ENCODE measurements around the gene OLIG2. TPM values are rescaled to one million over a fixed set of nuclear protein-coding genes. Genes with fewer than 3 reads are reported as not detected.
A peak's percentile ranks its signal among the peaks of the same experiment; 100 is the strongest.

Gene OLIG2
- total and polyA plus RNA-seq, 2 experiments from 2014 or later: 0.15 to 1.4 TPM

GRCh38 chr21:32979598-32980268 is 46.0 kb upstream of the OLIG2 start:
- no peaks in the 10 kb centered on the region for H4K20me1 ChIP-seq (replicated peaks; ENCODE audit: insufficient read depth)

GRCh38 chr21:32981096-32981495 is 44.6 kb upstream of the OLIG2 start:
- Histone ChIP-seq H3K4me1 (ENCODE audit: insufficient read depth) (peaks cover 20% of the 10 kb centered on the region; the same call in 1 of the 2 replicates), H3K79me2 (replicated peaks; ENCODE audit: insufficient read depth) (no peaks in the 10 kb centered on the region), H3F3A (replicated peaks; ENCODE audit: low read depth) (no peaks in the 10 kb centered on the region), H3K4me3 (no peak overlapping the region), H3K4me2 (no peak overlapping the region), H3K27ac (ENCODE audit: low read depth) (no peak overlapping the region), H3K36me3 (ENCODE audit: insufficient read depth) (no peaks in the 10 kb centered on the region), H2AFZ (no peak overlapping the region), H4K20me1 (replicated peaks; ENCODE audit: insufficient read depth) (no peaks in the 10 kb centered on the region), H3K27me3 (ENCODE audit: insufficient read depth) (no peaks in the 10 kb centered on the region), H3K9me2 (ENCODE audit: insufficient read depth) (no peaks in the 10 kb centered on the region)
- Mint-ChIP-seq H3K36me3 (ENCODE audit: low read depth) (no peaks in the 10 kb centered on the region), H3K27ac (no peak overlapping the region), H3K4me3 (no peak overlapping the region), H3K4me1 (peaks cover 20% of the 10 kb centered on the region), H3K27me3 (ENCODE audit: insufficient read depth, low read depth, poor library complexity) (peaks cover 10% of the 10 kb centered on the region), H3K9me3 (no peaks in the 10 kb centered on the region)
- no peak for DNase-seq (ENCODE audit: low spot score)
- no peak for ATAC-seq
- no peak for TF ChIP-seq ZNF114 (CRISPR knock-in tag; IDR thresholded peaks at IDR 0.05)
- TF ChIP-seq REST (IDR thresholded peaks at IDR 0.05; ENCODE audit: unreplicated experiment): no peak
- no peak for TF ChIP-seq JUNB (IDR thresholded peaks at IDR 0.05; ENCODE audit: unreplicated experiment)
- no peak for TF ChIP-seq CTCF (conservative IDR thresholded peaks at IDR 0.05; ENCODE audit: low read depth in 2 of 2)
- TF ChIP-seq ZNF331 (CRISPR knock-in tag; IDR thresholded peaks at IDR 0.05; ENCODE audit: low read depth): no peak
- no peak for TF ChIP-seq STAT1 (IDR thresholded peaks at IDR 0.05; ENCODE audit: unreplicated experiment)

More at GRCh38 chr21:32979598-32980268, 46.0 kb upstream of the OLIG2 start:
- no peak overlapping the region for H3K4me2 ChIP-seq
- no peaks in the 10 kb centered on the region for H3K27me3 ChIP-seq (ENCODE audit: insufficient read depth)
- no peaks in the 10 kb centered on the region for H3K9me2 ChIP-seq (ENCODE audit: insufficient read depth)
- H3F3A ChIP-seq (replicated peaks; ENCODE audit: low read depth): no peaks in the 10 kb centered on the region
- Mint-ChIP-seq H3K27ac (no peak overlapping the region), H3K36me3 (ENCODE audit: low read depth) (no peaks in the 10 kb centered on the region), H3K4me1 (peaks cover 20% of the 10 kb centered on the region), H3K27me3 (ENCODE audit: insufficient read depth, low read depth, poor library complexity) (peaks cover 10% of the 10 kb centered on the region), H3K4me3 (no peak overlapping the region), H3K9me3 (no peaks in the 10 kb centered on the region)
- peak overlapping the region; percentile 93 for H2AFZ ChIP-seq
- no peaks in the 10 kb centered on the region for H3K79me2 ChIP-seq (replicated peaks; ENCODE audit: insufficient read depth)
- H3K36me3 ChIP-seq (ENCODE audit: insufficient read depth): no peaks in the 10 kb centered on the region
- H3K4me3 ChIP-seq: no peak overlapping the region
- peaks cover 20% of the 10 kb centered on the region; the same call in 1 of the 2 replicates for H3K4me1 ChIP-seq (ENCODE audit: insufficient read depth)
- ATAC-seq (no peak), DNase-seq (ENCODE audit: low spot score) (no peak)
- H3K27ac ChIP-seq (ENCODE audit: low read depth): no peak overlapping the region
- TF ChIP-seq ETS1 (IDR thresholded peaks at IDR 0.05) (no peak), JUNB (IDR thresholded peaks at IDR 0.05; ENCODE audit: unreplicated experiment) (no peak), NANOG (IDR thresholded peaks at IDR 0.05; ENCODE audit: borderline replicate concordance) (no peak), STAT1 (IDR thresholded peaks at IDR 0.05; ENCODE audit: unreplicated experiment) (no peak), REST (IDR thresholded peaks at IDR 0.05; ENCODE audit: unreplicated experiment) (no peak)
